Lower leg skin (tissue), 3 donors: ENCODE measurements around the gene OSBPL2.

ENCODE experiments used
- POLR2A ChIP-seq, 2 donors: fragments of 450-650 bp; IDR thresholded peaks; one replicate each; pipeline ENCODE4 v1.6.1; 2016 to 2017; ENCODE audit warnings: antibody characterized with exemption in 2 of 2, mild to moderate bottlenecking in 1 of 2, moderate library complexity in 1 of 2
- TF ChIP-seq, protein P1 (sequence below), 3 donors: fragments of 450-650 bp; IDR thresholded peaks; one replicate each; pipeline ENCODE4 v1.5.1; 2016; ENCODE audit warnings: antibody characterized with exemption in 3 of 3, mild to moderate bottlenecking in 3 of 3, moderate library complexity in 2 of 3

DNA sequence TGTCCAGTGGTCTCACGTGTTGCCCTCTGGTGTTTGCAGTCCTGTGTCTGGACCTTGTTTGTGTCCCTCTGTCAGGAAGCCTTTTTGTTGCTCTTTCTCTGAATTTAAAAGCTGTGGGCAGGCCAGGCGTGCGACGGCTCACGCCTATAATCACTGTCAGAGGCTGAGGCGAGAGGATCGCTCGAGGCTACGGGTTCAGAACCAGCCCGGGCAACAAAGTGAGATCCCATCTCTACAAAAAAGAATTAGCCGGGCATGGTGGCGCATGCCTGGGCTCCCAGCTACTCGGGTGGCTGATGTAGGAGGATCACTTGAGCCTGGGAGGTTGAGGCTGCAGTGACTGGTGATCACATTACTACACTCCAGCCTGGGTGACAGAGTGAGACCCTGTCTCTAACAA lies 28.5 kb downstream of the OSBPL2 start:
- TF ChIP-seq, protein P1, sequence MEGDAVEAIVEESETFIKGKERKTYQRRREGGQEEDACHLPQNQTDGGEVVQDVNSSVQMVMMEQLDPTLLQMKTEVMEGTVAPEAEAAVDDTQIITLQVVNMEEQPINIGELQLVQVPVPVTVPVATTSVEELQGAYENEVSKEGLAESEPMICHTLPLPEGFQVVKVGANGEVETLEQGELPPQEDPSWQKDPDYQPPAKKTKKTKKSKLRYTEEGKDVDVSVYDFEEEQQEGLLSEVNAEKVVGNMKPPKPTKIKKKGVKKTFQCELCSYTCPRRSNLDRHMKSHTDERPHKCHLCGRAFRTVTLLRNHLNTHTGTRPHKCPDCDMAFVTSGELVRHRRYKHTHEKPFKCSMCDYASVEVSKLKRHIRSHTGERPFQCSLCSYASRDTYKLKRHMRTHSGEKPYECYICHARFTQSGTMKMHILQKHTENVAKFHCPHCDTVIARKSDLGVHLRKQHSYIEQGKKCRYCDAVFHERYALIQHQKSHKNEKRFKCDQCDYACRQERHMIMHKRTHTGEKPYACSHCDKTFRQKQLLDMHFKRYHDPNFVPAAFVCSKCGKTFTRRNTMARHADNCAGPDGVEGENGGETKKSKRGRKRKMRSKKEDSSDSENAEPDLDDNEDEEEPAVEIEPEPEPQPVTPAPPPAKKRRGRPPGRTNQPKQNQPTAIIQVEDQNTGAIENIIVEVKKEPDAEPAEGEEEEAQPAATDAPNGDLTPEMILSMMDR (IDR thresholded peaks at IDR 0.05), result no peak
- no peak for TF ChIP-seq POLR2A (IDR thresholded peaks at IDR 0.05)
